Measurements from ENCODE around the gene MED27.

Gene MED27

GRCh38 chr9:132079391-132080091 is at the start of gene MED27:
TSS of gene MED27 (minus strand) at chr9:132079867. CDS start at chr9:132079844, 23 bp downstream.
- TF ChIP-seq CTCF (IDR thresholded peaks at IDR 0.05; ENCODE audit: poor library complexity, severe bottlenecking): no peak
- H3K27me3 ChIP-seq (ENCODE audit: insufficient read depth, poor library complexity, severe bottlenecking): no peaks in the 10 kb centered on the region
- peaks cover 16% of the 10 kb centered on the region for H3K4me1 ChIP-seq (ENCODE audit: insufficient read depth, poor library complexity, severe bottlenecking)
- no peaks in the 10 kb centered on the region for H3K9me3 ChIP-seq (ENCODE audit: severe bottlenecking)
- peak; percentile 85 for ATAC-seq (ENCODE audit: low read depth)
- peak; percentile 85 for DNase-seq (ENCODE audit: low spot score)
- peaks cover 30% of the 10 kb centered on the region for H3K36me3 ChIP-seq (ENCODE audit: low read depth)
- H3K27ac ChIP-seq (ENCODE audit: poor library complexity, severe bottlenecking): peak within 1 kb of the TSS; percentile 33
- H3K4me3 ChIP-seq (ENCODE audit: severe bottlenecking): peak within 1 kb of the TSS; percentile 58

- Histone ChIP-seq H3K27ac (ENCODE audit: poor library complexity, severe bottlenecking) (no peak overlapping the region), H3K4me3 (ENCODE audit: severe bottlenecking) (no peak overlapping the region), H3K9me3 (ENCODE audit: severe bottlenecking) (no peaks in the 10 kb centered on the region), H3K4me1 (ENCODE audit: insufficient read depth, poor library complexity, severe bottlenecking) (no peaks in the 10 kb centered on the region), H3K27me3 (ENCODE audit: insufficient read depth, poor library complexity, severe bottlenecking) (peaks cover 53% of the 10 kb centered on the region), H3K36me3 (ENCODE audit: low read depth) (no peaks in the 10 kb centered on the region)
- TF ChIP-seq CTCF (IDR thresholded peaks at IDR 0.05; ENCODE audit: poor library complexity, severe bottlenecking): no peak
- ATAC-seq (ENCODE audit: low read depth): no peak
- DNase-seq (ENCODE audit: low spot score): no peak
These were observed 48.3 kb upstream of the MED27 start for GRCh38 chr9:132127888-132128534.

GRCh38 chr9:132126680-132127236 is 47.1 kb upstream of the MED27 start:
- ATAC-seq (ENCODE audit: low read depth) (no peak), DNase-seq (ENCODE audit: low spot score) (no peak)
- H3K4me3 ChIP-seq (ENCODE audit: severe bottlenecking): no peak overlapping the region
- no peak for TF ChIP-seq CTCF (IDR thresholded peaks at IDR 0.05; ENCODE audit: poor library complexity, severe bottlenecking)
- H3K36me3 ChIP-seq (ENCODE audit: low read depth): no peaks in the 10 kb centered on the region
- no peaks in the 10 kb centered on the region for H3K4me1 ChIP-seq (ENCODE audit: insufficient read depth, poor library complexity, severe bottlenecking)
- no peaks in the 10 kb centered on the region for H3K9me3 ChIP-seq (ENCODE audit: severe bottlenecking)
- peaks cover 60% of the 10 kb centered on the region for H3K27me3 ChIP-seq (ENCODE audit: insufficient read depth, poor library complexity, severe bottlenecking)
- H3K27ac ChIP-seq (ENCODE audit: poor library complexity, severe bottlenecking): no peak overlapping the region

GRCh38 chr9:132125944-132126679 is 46.4 kb upstream of the MED27 start:
- H3K27me3 ChIP-seq (ENCODE audit: insufficient read depth, poor library complexity, severe bottlenecking): peaks cover 57% of the 10 kb centered on the region
- H3K27ac ChIP-seq (ENCODE audit: poor library complexity, severe bottlenecking): no peak overlapping the region
- H3K4me1 ChIP-seq (ENCODE audit: insufficient read depth, poor library complexity, severe bottlenecking): no peaks in the 10 kb centered on the region
- TF ChIP-seq CTCF (IDR thresholded peaks at IDR 0.05; ENCODE audit: poor library complexity, severe bottlenecking): no peak
- H3K9me3 ChIP-seq (ENCODE audit: severe bottlenecking): no peaks in the 10 kb centered on the region
- H3K36me3 ChIP-seq (ENCODE audit: low read depth): no peaks in the 10 kb centered on the region
- no peak overlapping the region for H3K4me3 ChIP-seq (ENCODE audit: severe bottlenecking)
- ATAC-seq (ENCODE audit: low read depth): no peak
- DNase-seq (ENCODE audit: low spot score): no peak

Measured in RWPE2 (cell line).